Kidney (tissue), 14 donors: ENCODE measurements around the gene CAMTA1. TPM values are rescaled to one million over a fixed set of nuclear protein-coding genes. Genes with fewer than 3 reads are reported as not detected.

ENCODE experiments used
- DNase-seq, 5 donors: peaks; one replicate each; pipeline ENCODE4 v3.0.0-alpha.2; 2013 to 2020
- FAIRE-seq: peaks from 2 replicates; lab custom pipeline; 2012; peaks lifted over from hg19 to GRCh38; lab: Jason Lieb, UNC
- H3K27ac ChIP-seq, 2 donors: one replicate each; pipeline ENCODE4 v1.7.0; 2013; ENCODE audit warnings: low read depth in 2 of 2, low read length in 2 of 2, inconsistent platforms in 1 of 2
- H3K27me3 ChIP-seq: one replicate; pipeline ENCODE4 v1.7.1; 2013; ENCODE audit warnings: low read length, inconsistent platforms; ENCODE audit not compliant: control insufficient read depth, insufficient read depth
- H3K36me3 ChIP-seq, 3 donors: one replicate each; pipeline versions ENCODE4 v1.7.0 to v1.7.1; 2013; ENCODE audit warnings: low read length in 3 of 3, control low read depth in 1 of 3, inconsistent platforms in 1 of 3; ENCODE audit not compliant: insufficient read depth in 3 of 3, control insufficient read depth in 2 of 3
- H3K4me1 ChIP-seq, 3 donors: one replicate each; pipeline versions ENCODE4 v1.7.0 to v1.7.1; 2013; ENCODE audit warnings: low read length in 3 of 3, inconsistent platforms in 1 of 3, low read depth in 1 of 3; ENCODE audit not compliant: control insufficient read depth in 2 of 3, insufficient read depth in 2 of 3
- H3K4me3 ChIP-seq, 3 donors: one replicate each; pipeline versions ENCODE4 v1.7.0 to v1.8.1; 2013; ENCODE audit warnings: low read length in 3 of 3, control low read depth in 1 of 3, inconsistent platforms in 1 of 3
- H3K9ac ChIP-seq, 3 donors: one replicate each; pipeline versions ENCODE4 v1.7.0 to v1.7.1; 2013; ENCODE audit warnings: low read length in 3 of 3, control low read depth in 1 of 3, inconsistent platforms in 1 of 3
- H3K9me3 ChIP-seq, 3 donors: one replicate each; pipeline versions ENCODE4 v1.7.0 to v1.7.1; 2013; ENCODE audit warnings: low read length in 3 of 3, control low read depth in 1 of 3, inconsistent platforms in 1 of 3; ENCODE audit not compliant: control insufficient read depth in 2 of 3, insufficient read depth in 1 of 3
- CTCF ChIP-seq: IDR thresholded peaks from 3 replicates; pipeline ENCODE4 v1.5.1; 2012; ENCODE audit warnings: mild to moderate bottlenecking, moderate library complexity, borderline replicate concordance; ENCODE audit not compliant: insufficient read depth; ENCODE audit errors: extremely low read depth
- intact Hi-C: fragments of 100-400 bp; cut with DNase I; formaldehyde crosslinking; loops from one replicate; pipeline ENCODE4 v1.11.1; 2022
- polyA plus RNA-seq: library from polyadenylated mRNA; stranded (reverse); fragments of 350-450 nt; fragmentation: Illumina TruSeq; extraction: RNeasy Lipid Tissue Mini Kit (QIAGEN cat#74804); gene quantifications from one replicate; pipeline ENCODE4 v1.2.3, GENCODE V29; 2014; ENCODE audit warnings: low read depth, low replicate concordance; ENCODE audit not compliant: insufficient read depth
- total RNA-seq: library from RNA; stranded (reverse); fragmentation: NEBNext Ultra II Directional; extraction: Animal tissue kit (Norgen Biotek cat#: 25700); gene quantifications from one replicate; pipeline ENCODE4 v1.2.1, GENCODE V29; 2021
- donor health status: control.
- donor health status: control.
- donor health status: control.
- donor health status: control.
- donor health status: control.
- donor health status: DM: yes; HTN: yes; CAD: no.
- donor health status: Normal renal cell carcinoma (clear cell type).

CAMTA1 gene
- total and polyA plus RNA-seq, 2 donors from 2014 or later: 79.0 to 170 TPM

- Histone ChIP-seq H3K27ac (peak overlapping the region; percentile 79 to 84), H3K9ac (peak overlapping the region in 1 of 3 donors; percentile 62), H3K9me3 (no peaks in the 10 kb centered on the region), H3K4me1 (peaks cover 0 to 6% (median 0%) of the 10 kb centered on the region in 3 donors), H3K27me3 (no peaks in the 10 kb centered on the region), H3K36me3 (peaks cover 3 to 45% (median 12%) of the 10 kb centered on the region in 3 donors), H3K4me3 (peak overlapping the region in 2 of 3 donors; percentile 49 to 77)
- TF ChIP-seq CTCF: no peak
- FAIRE-seq: no peak
- intact Hi-C loops: no loop called here
- DNase-seq: peak; percentile 34 to 85 (median 62)
Observed at GRCh38 chr1:7784492-7785071, 999.3 kb downstream of the CAMTA1 start.

- FAIRE-seq (no peak), DNase-seq (peak in 1 of 5 donors; percentile 10)
- Histone ChIP-seq H3K9me3 (no peaks in the 10 kb centered on the region), H3K36me3 (peaks cover 3 to 45% (median 12%) of the 10 kb centered on the region in 3 donors), H3K27ac (peak overlapping the region in 1 of 2 donors; percentile 79), H3K4me1 (peaks cover 0 to 6% (median 0%) of the 10 kb centered on the region in 3 donors), H3K4me3 (peak overlapping the region in 2 of 3 donors; percentile 49 to 77), H3K9ac (peak overlapping the region in 1 of 3 donors; percentile 62), H3K27me3 (no peaks in the 10 kb centered on the region)
- TF ChIP-seq CTCF: no peak
- intact Hi-C loops: no loop called here
Observed at GRCh38 chr1:7785108-7785507, 999.9 kb downstream of the CAMTA1 start.

GRCh38 chr1:7786795-7787194 lies 1001.5 kb downstream of the CAMTA1 start:
- H3K9me3 ChIP-seq: peaks cover 0 to 1% (median 0%) of the 10 kb centered on the region in 3 donors
- intact Hi-C loops: no loop called here
- TF ChIP-seq CTCF: no peak
- no peak overlapping the region for H3K9ac ChIP-seq
- H3K27ac ChIP-seq: no peak overlapping the region
- H3K4me3 ChIP-seq: no peak overlapping the region
- H3K4me1 ChIP-seq: peaks cover 0 to 6% (median 0%) of the 10 kb centered on the region in 3 donors
- no peaks in the 10 kb centered on the region for H3K27me3 ChIP-seq
- H3K36me3 ChIP-seq: peaks cover 3 to 45% (median 13%) of the 10 kb centered on the region in 3 donors
- DNase-seq (no peak), FAIRE-seq (no peak)
